Esophagus squamous epithelium (tissue), 5 donors: ENCODE results near the gene NEK7. TPM values are rescaled to one million over a fixed set of nuclear protein-coding genes. Genes with fewer than 3 reads are reported as not detected.

Experiments used
- DNase-seq: peaks from one replicate; lab custom pipeline; 2025; lab: John Stamatoyannopoulos, UW
- H3K27ac ChIP-seq, 4 donors: fragments of 200-600 bp; sonication (generic); one replicate each; pipeline ENCODE4 v1.5.1; 2016 to 2019; ENCODE audit warnings: mild to moderate bottlenecking in 1 of 4
- H3K27me3 ChIP-seq, 4 donors: fragments of 200-600 bp; sonication (generic); 1 replicate in 3 of 4; 2 replicates in 1 of 4; pipeline versions ENCODE4 v1.5.1 to v1.6.0; 2017 to 2021; ENCODE audit warnings: antibody characterized with exemption in 1 of 4
- H3K36me3 ChIP-seq, 3 donors: fragments of 200-600 bp; sonication (generic); one replicate each; pipeline ENCODE4 v1.5.1; 2016 to 2019
- H3K4me1 ChIP-seq, 3 donors: fragments of 200-600 bp; sonication (generic); one replicate each; pipeline ENCODE4 v1.5.1; 2017 to 2019
- H3K4me3 ChIP-seq, 4 donors: fragments of 200-600 bp; sonication (generic); 1 replicate in 3 of 4; 2 replicates in 1 of 4; pipeline ENCODE4 v1.5.1; 2016 to 2019; ENCODE audit warnings: mild to moderate bottlenecking in 2 of 4, moderate library complexity in 1 of 4
- H3K9me3 ChIP-seq, 3 donors: fragments of 200-600 bp; sonication (generic); one replicate each; pipeline ENCODE4 v1.5.1; 2016 to 2019
- CTCF ChIP-seq, 6 experiments: fragments of 450-650 bp in 4 of 6; fragments of 200-600 bp in 2 of 6; sonication (generic) in 2 of 6; IDR thresholded peaks; one replicate each; pipeline ENCODE4 v1.5.1; 2016 to 2019; ENCODE audit warnings: antibody characterized with exemption in 6 of 6, mild to moderate bottlenecking in 4 of 6, moderate library complexity in 4 of 6
- POLR2A ChIP-seq, 4 donors: fragments of 450-650 bp; IDR thresholded peaks; one replicate each; pipeline ENCODE4 v1.6.1; 2017; ENCODE audit warnings: antibody characterized with exemption in 4 of 4, mild to moderate bottlenecking in 4 of 4, moderate library complexity in 3 of 4
- WGBS, 2 donors: methylation state at CpG; one replicate each; pipeline ENCODE4 v1.1.5; 2018; 5-methylcytosine and 5-hydroxymethylcytosine counted together
- intact Hi-C: fragments of 100-400 bp; cut with DNase I; formaldehyde crosslinking; loops from one replicate; pipeline ENCODE4 v1.15.0; 2022
- total RNA-seq, 4 donors: library from RNA; depleted of rRNA; stranded (reverse); fragments of >200 nt; gene quantifications; one replicate each; pipeline ENCODE4 v1.1.0, GENCODE V29; 2016
- donor health status: DM: yes; HTN: yes; CAD: no.

Gene NEK7
- total RNA-seq, 4 donors from 2014 or later: 26.2 to 79.2 (median 52.4) TPM

- H3K4me1 ChIP-seq: no peaks in the 10 kb centered on the region
- H3K27ac ChIP-seq: no peak overlapping the region
- H3K36me3 ChIP-seq: no peaks in the 10 kb centered on the region
- no peak for DNase-seq
- H3K27me3 ChIP-seq: no peaks in the 10 kb centered on the region
- TF ChIP-seq POLR2A (IDR thresholded peaks at IDR 0.05) (no peak), CTCF (IDR thresholded peaks at IDR 0.05) (no peak)
- H3K9me3 ChIP-seq: no peaks in the 10 kb centered on the region
- intact Hi-C loops: no loop called here
- WGBS, 2 donors: 63 to 73% methylated on average over 2 of the region's 2 CpGs
- no peak overlapping the region for H3K4me3 ChIP-seq
Measured at GRCh38 chr1:198364471-198364870, 207.7 kb downstream of the NEK7 start.

GRCh38 chr1:198367296-198367695 is 210.5 kb downstream of the NEK7 start:
- no peak overlapping the region for H3K4me3 ChIP-seq
- no peak overlapping the region for H3K27ac ChIP-seq
- TF ChIP-seq POLR2A (IDR thresholded peaks at IDR 0.05) (no peak), CTCF (IDR thresholded peaks at IDR 0.05) (no peak)
- WGBS, 2 donors: 88 to 100% methylated on average over 1 of the region's 1 CpG
- no peak for DNase-seq
- H3K4me1 ChIP-seq: no peaks in the 10 kb centered on the region
- H3K27me3 ChIP-seq: no peaks in the 10 kb centered on the region
- H3K9me3 ChIP-seq: no peaks in the 10 kb centered on the region
- intact Hi-C loops: no loop called here
- no peaks in the 10 kb centered on the region for H3K36me3 ChIP-seq

GRCh38 chr1:198370996-198371395 is 214.2 kb downstream of the NEK7 start:
- intact Hi-C loops: no loop called here
- Histone ChIP-seq H3K4me3 (no peak overlapping the region), H3K9me3 (peaks cover 0 to 8% (median 5%) of the 10 kb centered on the region in 3 donors), H3K27ac (no peak overlapping the region), H3K27me3 (no peaks in the 10 kb centered on the region), H3K4me1 (no peaks in the 10 kb centered on the region), H3K36me3 (no peaks in the 10 kb centered on the region)
- TF ChIP-seq POLR2A (IDR thresholded peaks at IDR 0.05): no peak
- no peak for TF ChIP-seq CTCF (IDR thresholded peaks at IDR 0.05)
- DNase-seq: no peak
- 19 to 28% methylated on average over 1 of the region's 1 CpG for WGBS, 2 donors

Other genes starting within 250 kb of the NEK7 start
- not detected for gene LHX9, start 239.6 kb upstream of the NEK7 start, total RNA-seq